GM23338 (cell line): Measurements from ENCODE around the gene TMEM132D. TPM values are rescaled to one million over a fixed set of nuclear protein-coding genes. Genes with fewer than 3 reads are reported as not detected.

Experiments
- ATAC-seq: fragments of 200-7000 bp; cut with Tn5 transposase; 3 replicates; pipeline ENCODE4 v1.9.1; 2020
- DNase-seq: peaks from one replicate; pipeline ENCODE4 v3.0.0-alpha.2; 2015; ENCODE audit warnings: low spot score
- H2AFZ ChIP-seq: fragments of 200-600 bp; sonication (generic); 2 replicates; pipeline ENCODE4 v1.8.0; 2016; ENCODE audit warnings: antibody characterized with exemption, mild to moderate bottlenecking, moderate library complexity
- H3F3A ChIP-seq: fragments of 200-600 bp; sonication (generic); replicated peaks from 2 replicates; pipeline ENCODE4 v1.8.0; 2017; ENCODE audit warnings: antibody characterized with exemption, mixed run types, low read depth
- H3K27ac ChIP-seq: fragments of 200-600 bp; sonication (generic); 2 replicates; pipeline ENCODE4 v1.6.1; 2016; ENCODE audit warnings: low read depth
- H3K27me3 ChIP-seq: fragments of 200-600 bp; sonication (generic); 2 replicates; pipeline ENCODE4 v1.8.0; 2016; ENCODE audit warnings: mild to moderate bottlenecking, mixed run types, moderate library complexity; ENCODE audit not compliant: insufficient read depth
- H3K36me3 ChIP-seq: fragments of 200-600 bp; sonication (generic); 2 replicates; pipeline ENCODE4 v1.8.0; 2016; ENCODE audit warnings: mild to moderate bottlenecking; ENCODE audit not compliant: insufficient read depth
- H3K4me1 ChIP-seq: fragments of 200-600 bp; sonication (generic); 2 replicates; pipeline ENCODE4 v1.8.0; 2016; ENCODE audit warnings: mild to moderate bottlenecking, moderate library complexity; ENCODE audit not compliant: insufficient read depth
- H3K4me2 ChIP-seq: fragments of 200-600 bp; sonication (generic); 2 replicates; pipeline ENCODE4 v1.7.1; 2017; ENCODE audit warnings: mixed run types
- H3K4me3 ChIP-seq: fragments of 200-600 bp; sonication (generic); 2 replicates; pipeline ENCODE4 v1.6.1; 2016; ENCODE audit warnings: mixed run types
- H3K79me2 ChIP-seq: fragments of 200-600 bp; sonication (generic); replicated peaks from 2 replicates; pipeline ENCODE4 v1.8.0; 2017; ENCODE audit warnings: mild to moderate bottlenecking; ENCODE audit not compliant: insufficient read depth
- H3K9me2 ChIP-seq: fragments of 200-600 bp; sonication (generic); 2 replicates; pipeline ENCODE4 v1.8.0; 2017; ENCODE audit not compliant: insufficient read depth
- H4K20me1 ChIP-seq: fragments of 200-600 bp; sonication (generic); replicated peaks from 2 replicates; pipeline ENCODE4 v1.8.0; 2017; ENCODE audit warnings: mild to moderate bottlenecking; ENCODE audit not compliant: insufficient read depth
- H3K27ac Mint-ChIP-seq: 2 replicates; pipeline ENCODE4 v1.8.0; 2020; ENCODE audit warnings: inconsistent platforms, mild to moderate bottlenecking, moderate library complexity, mixed read lengths
- H3K27me3 Mint-ChIP-seq: 3 replicates; pipeline ENCODE4 v1.8.0; 2022; ENCODE audit warnings: low read depth, mild to moderate bottlenecking, moderate library complexity, mixed read lengths, inconsistent platforms; ENCODE audit not compliant: insufficient read depth, poor library complexity
- H3K36me3 Mint-ChIP-seq: 3 replicates; pipeline ENCODE4 v1.8.0; 2021; ENCODE audit warnings: low read depth, mild to moderate bottlenecking, inconsistent platforms, moderate library complexity, mixed read lengths
- H3K4me1 Mint-ChIP-seq: 3 replicates; pipeline ENCODE4 v1.8.0; 2020; ENCODE audit warnings: mild to moderate bottlenecking, inconsistent platforms, mixed read lengths
- H3K4me3 Mint-ChIP-seq: 3 replicates; pipeline ENCODE4 v1.8.0; 2021; ENCODE audit warnings: moderate library complexity, mild to moderate bottlenecking, inconsistent platforms, mixed read lengths
- H3K9me3 Mint-ChIP-seq: 3 replicates; pipeline ENCODE4 v1.8.0; 2020; ENCODE audit warnings: moderate library complexity, mild to moderate bottlenecking, inconsistent platforms, mixed read lengths
- EZH2 ChIP-seq: fragments of 200-600 bp; sonication (generic); IDR thresholded peaks from one replicate; pipeline ENCODE4 v1.8.0; 2017; ENCODE audit warnings: antibody characterized with exemption, mild to moderate bottlenecking, low read depth; ENCODE audit not compliant: unreplicated experiment
- EZH2phosphoT487 ChIP-seq: fragments of 200-600 bp; sonication (generic); IDR thresholded peaks from one replicate; pipeline ENCODE4 v1.8.1; 2018; ENCODE audit warnings: antibody characterized with exemption; ENCODE audit not compliant: unreplicated experiment
- JUNB ChIP-seq: IDR thresholded peaks from one replicate; pipeline ENCODE4 v1.6.1; 2016; ENCODE audit warnings: antibody characterized with exemption; ENCODE audit not compliant: unreplicated experiment
- NANOG ChIP-seq: IDR thresholded peaks from 2 replicates; pipeline ENCODE4 v1.6.1; 2016; ENCODE audit warnings: antibody characterized with exemption, borderline replicate concordance
- POLR2AphosphoS5 ChIP-seq: IDR thresholded peaks from 2 replicates; pipeline ENCODE4 v1.6.1; 2016; ENCODE audit warnings: antibody characterized with exemption, low read depth
- STAT1 ChIP-seq: IDR thresholded peaks from one replicate; pipeline ENCODE4 v1.6.1; 2016; ENCODE audit warnings: antibody characterized with exemption; ENCODE audit not compliant: unreplicated experiment
- ZNF114 ChIP-seq: fragments of 250-450 bp; sonication (Bioruptor Pico); IDR thresholded peaks from 2 replicates; pipeline ENCODE4 v1.5.0; 2020; ENCODE audit warnings: mild to moderate bottlenecking, moderate library complexity
- ZNF331 ChIP-seq: fragments of 250-450 bp; sonication (Bioruptor Pico); IDR thresholded peaks from 2 replicates; pipeline ENCODE4 v1.5.0; 2020; ENCODE audit warnings: low read depth, mild to moderate bottlenecking, moderate library complexity
- polyA plus RNA-seq: library from polyadenylated mRNA; unstranded; fragments of >200 nt; fragmentation: Nextera tagmentation; extraction: Ambion mirVana; gene quantifications from 2 replicates; pipeline ENCODE4 v1.2.1, GENCODE V29; 2016
- total RNA-seq: library from RNA; depleted of rRNA; stranded (reverse); fragments of >200 nt; shearing (Covaris generic); gene quantifications from 2 replicates; pipeline ENCODE4 v1.2.3, GENCODE V29; 2014
- TF ChIP-seq, protein P1 (sequence below): IDR thresholded peaks from 2 replicates; pipeline ENCODE4 v1.6.1; 2016; ENCODE audit warnings: antibody characterized with exemption
- TF ChIP-seq, protein P2 (sequence below), 2 experiments: fragments of 200-600 bp in 1 of 2; sonication (generic) in 1 of 2; conservative IDR thresholded peaks; 2 replicates each; pipeline versions ENCODE4 v1.5.1 to v1.6.1; 2016 to 2017; ENCODE audit warnings: antibody characterized with exemption in 2 of 2, low read depth in 2 of 2, mild to moderate bottlenecking in 2 of 2, moderate library complexity in 1 of 2
- TF ChIP-seq, protein P3 (sequence below): IDR thresholded peaks from one replicate; pipeline ENCODE4 v1.6.1; 2018; ENCODE audit warnings: antibody characterized with exemption; ENCODE audit not compliant: unreplicated experiment

TMEM132D gene
- total and polyA plus RNA-seq, 2 experiments from 2014 or later: 0.44 to 5.3 TPM

DNA sequence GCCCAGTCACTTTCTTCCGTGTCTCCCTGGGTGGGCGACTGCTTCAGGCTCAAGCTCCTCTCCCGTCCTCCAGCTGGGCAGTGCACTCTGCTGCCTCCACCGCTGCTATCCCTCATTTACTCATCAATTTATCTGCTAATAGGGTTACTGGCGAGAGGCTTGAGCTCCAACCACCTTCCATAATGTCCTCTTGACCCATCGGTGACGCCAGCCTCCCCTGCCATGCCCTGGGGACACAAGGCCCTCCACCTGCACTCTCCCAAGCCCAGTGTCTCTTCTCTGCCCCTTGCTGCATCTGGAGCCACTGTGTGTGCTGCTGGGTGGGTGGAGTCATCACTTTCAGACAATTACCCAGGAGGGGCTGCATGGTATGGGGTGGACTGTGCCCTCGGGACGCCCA lies 78.5 kb downstream of the TMEM132D start (continued):
- TF ChIP-seq, protein P1, sequence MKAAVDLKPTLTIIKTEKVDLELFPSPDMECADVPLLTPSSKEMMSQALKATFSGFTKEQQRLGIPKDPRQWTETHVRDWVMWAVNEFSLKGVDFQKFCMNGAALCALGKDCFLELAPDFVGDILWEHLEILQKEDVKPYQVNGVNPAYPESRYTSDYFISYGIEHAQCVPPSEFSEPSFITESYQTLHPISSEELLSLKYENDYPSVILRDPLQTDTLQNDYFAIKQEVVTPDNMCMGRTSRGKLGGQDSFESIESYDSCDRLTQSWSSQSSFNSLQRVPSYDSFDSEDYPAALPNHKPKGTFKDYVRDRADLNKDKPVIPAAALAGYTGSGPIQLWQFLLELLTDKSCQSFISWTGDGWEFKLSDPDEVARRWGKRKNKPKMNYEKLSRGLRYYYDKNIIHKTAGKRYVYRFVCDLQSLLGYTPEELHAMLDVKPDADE: no peak
- no peak for TF ChIP-seq EZH2
- TF ChIP-seq ZNF114 (CRISPR knock-in tag): no peak

DNA sequence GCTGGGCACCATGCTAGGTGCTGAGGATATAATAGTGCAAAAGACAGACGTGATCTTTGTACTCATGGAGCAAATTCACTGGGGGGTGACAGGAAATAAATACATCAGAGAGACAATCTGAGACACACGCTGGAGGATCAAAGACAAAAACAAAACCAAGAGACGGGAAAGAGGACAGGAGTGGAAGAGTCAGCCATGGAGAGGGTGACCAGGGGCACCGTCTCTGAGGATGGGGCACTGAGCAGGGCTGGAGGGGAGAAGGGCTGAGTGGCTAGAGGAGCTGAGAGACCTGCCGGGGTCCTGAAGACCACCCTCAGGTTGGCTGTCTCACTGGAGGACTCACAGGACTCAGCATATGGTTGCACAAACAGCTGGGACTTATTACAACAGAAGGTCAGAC lies 81.9 kb downstream of the TMEM132D start:
- Mint-ChIP-seq H3K27me3 (peaks cover 11% of the 10 kb centered on the region), H3K4me3 (no peak overlapping the region), H3K4me1 (no peaks in the 10 kb centered on the region), H3K9me3 (no peaks in the 10 kb centered on the region; the same call in none of the 3 replicates), H3K27ac (no peak overlapping the region), H3K36me3 (peaks cover 49% of the 10 kb centered on the region)
- DNase-seq (no peak), ATAC-seq (no peak)
- no peaks in the 10 kb centered on the region; the same call in 1 of the 2 replicates for H3K36me3 ChIP-seq
- no peak overlapping the region for H3K27ac ChIP-seq
- H3K9me2 ChIP-seq: no peaks in the 10 kb centered on the region
- H3K79me2 ChIP-seq: no peaks in the 10 kb centered on the region; the same call in 1 of the 2 replicates
- no peaks in the 10 kb centered on the region for H3K4me1 ChIP-seq
- H3K4me3 ChIP-seq: no peak overlapping the region
- H3K4me2 ChIP-seq: no peak overlapping the region
- no peaks in the 10 kb centered on the region for H3F3A ChIP-seq
- H2AFZ ChIP-seq: no peak overlapping the region
- H4K20me1 ChIP-seq: no peaks in the 10 kb centered on the region
- H3K27me3 ChIP-seq: no peaks in the 10 kb centered on the region
- TF ChIP-seq POLR2AphosphoS5: no peak
- no peak for TF ChIP-seq EZH2
- no peak for TF ChIP-seq STAT1
- TF ChIP-seq EZH2phosphoT487: no peak
- TF ChIP-seq, protein P1: no peak
- no peak for TF ChIP-seq NANOG
- TF ChIP-seq ZNF331 (CRISPR knock-in tag): no peak
- TF ChIP-seq ZNF114 (CRISPR knock-in tag): no peak
- TF ChIP-seq, protein P2, sequence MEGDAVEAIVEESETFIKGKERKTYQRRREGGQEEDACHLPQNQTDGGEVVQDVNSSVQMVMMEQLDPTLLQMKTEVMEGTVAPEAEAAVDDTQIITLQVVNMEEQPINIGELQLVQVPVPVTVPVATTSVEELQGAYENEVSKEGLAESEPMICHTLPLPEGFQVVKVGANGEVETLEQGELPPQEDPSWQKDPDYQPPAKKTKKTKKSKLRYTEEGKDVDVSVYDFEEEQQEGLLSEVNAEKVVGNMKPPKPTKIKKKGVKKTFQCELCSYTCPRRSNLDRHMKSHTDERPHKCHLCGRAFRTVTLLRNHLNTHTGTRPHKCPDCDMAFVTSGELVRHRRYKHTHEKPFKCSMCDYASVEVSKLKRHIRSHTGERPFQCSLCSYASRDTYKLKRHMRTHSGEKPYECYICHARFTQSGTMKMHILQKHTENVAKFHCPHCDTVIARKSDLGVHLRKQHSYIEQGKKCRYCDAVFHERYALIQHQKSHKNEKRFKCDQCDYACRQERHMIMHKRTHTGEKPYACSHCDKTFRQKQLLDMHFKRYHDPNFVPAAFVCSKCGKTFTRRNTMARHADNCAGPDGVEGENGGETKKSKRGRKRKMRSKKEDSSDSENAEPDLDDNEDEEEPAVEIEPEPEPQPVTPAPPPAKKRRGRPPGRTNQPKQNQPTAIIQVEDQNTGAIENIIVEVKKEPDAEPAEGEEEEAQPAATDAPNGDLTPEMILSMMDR (conservative IDR thresholded peaks at IDR 0.05; ENCODE audit: low read depth in 2 of 2): no peak
- no peak for TF ChIP-seq JUNB
- TF ChIP-seq, protein P3, sequence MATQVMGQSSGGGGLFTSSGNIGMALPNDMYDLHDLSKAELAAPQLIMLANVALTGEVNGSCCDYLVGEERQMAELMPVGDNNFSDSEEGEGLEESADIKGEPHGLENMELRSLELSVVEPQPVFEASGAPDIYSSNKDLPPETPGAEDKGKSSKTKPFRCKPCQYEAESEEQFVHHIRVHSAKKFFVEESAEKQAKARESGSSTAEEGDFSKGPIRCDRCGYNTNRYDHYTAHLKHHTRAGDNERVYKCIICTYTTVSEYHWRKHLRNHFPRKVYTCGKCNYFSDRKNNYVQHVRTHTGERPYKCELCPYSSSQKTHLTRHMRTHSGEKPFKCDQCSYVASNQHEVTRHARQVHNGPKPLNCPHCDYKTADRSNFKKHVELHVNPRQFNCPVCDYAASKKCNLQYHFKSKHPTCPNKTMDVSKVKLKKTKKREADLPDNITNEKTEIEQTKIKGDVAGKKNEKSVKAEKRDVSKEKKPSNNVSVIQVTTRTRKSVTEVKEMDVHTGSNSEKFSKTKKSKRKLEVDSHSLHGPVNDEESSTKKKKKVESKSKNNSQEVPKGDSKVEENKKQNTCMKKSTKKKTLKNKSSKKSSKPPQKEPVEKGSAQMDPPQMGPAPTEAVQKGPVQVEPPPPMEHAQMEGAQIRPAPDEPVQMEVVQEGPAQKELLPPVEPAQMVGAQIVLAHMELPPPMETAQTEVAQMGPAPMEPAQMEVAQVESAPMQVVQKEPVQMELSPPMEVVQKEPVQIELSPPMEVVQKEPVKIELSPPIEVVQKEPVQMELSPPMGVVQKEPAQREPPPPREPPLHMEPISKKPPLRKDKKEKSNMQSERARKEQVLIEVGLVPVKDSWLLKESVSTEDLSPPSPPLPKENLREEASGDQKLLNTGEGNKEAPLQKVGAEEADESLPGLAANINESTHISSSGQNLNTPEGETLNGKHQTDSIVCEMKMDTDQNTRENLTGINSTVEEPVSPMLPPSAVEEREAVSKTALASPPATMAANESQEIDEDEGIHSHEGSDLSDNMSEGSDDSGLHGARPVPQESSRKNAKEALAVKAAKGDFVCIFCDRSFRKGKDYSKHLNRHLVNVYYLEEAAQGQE: no peak
